Activated gamma-delta T cell (primary cell): ENCODE results near the gene SLC25A12.

Source experiments
- DNase-seq: peaks from one replicate; lab custom pipeline; 2025; lab: John Stamatoyannopoulos, UW

Gene SLC25A12

DNA sequence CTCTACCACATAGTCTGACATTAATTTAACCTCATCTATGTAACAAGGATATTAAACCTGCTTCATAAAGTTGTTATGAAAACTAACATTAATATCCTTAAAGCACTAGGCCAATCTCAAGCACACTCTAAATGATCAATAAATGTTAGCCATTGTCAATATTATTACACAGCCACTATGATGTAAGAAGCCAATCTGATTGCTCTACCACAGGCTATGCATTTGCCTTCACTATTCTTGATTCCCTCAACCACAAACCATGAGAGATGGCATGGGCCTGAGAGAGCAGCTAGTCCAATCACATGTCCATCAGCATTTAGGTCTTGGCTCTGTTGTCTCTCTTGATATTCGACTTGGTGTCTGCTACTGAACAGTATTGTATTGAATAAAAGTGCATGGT is 4.2 kb downstream of the SLC25A12 start:
- DNase-seq, result no peak

DNA sequence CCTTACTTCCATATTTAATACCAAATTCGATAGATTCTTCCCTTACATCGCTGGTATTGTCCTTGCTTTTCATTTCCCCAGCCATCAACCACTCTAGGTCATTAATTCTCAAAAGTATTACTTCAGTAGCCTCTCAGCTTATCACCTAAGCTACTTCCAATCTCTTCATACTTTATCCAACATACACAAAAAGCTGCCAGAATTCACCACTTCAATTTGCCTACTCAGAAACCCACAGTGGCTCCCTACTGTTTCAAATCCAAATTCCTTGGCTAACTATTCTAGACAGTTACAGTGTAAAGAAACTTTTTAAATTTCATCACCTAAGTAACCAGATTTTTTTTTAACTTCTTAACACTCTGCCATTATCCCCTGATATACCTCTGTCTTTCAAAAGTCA is 4.7 kb downstream of the SLC25A12 start:
- no peak for DNase-seq

DNA sequence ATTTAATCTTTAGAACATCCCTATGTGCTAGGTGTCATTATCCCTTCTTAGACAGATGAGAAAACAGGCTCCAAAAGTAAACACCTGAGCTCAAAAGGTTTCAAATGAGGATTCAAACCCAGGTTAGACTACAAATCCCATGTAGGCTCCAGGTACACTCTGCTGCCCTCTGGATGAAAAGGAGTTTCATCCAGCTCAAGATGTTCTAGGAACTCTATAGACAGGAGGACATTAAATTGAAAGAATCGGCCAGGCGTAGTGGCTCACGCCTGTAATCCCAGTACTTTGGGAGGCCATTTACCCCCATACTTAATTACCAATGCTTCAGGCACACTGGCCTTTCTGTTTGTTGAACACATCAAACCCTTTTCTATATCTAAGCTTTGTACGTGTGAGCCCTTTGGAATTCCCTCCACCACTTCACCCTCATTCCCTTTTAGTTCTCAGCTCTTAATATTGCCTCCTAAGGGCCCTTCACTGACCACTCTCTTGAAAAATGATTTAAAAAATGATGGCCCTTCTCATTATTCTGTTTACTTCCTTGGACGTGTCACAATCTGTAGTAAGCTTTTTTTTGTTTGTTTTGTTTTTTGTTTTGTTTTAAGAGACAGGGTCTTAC is 10.7 kb downstream of the SLC25A12 start:
- no peak for DNase-seq

DNA sequence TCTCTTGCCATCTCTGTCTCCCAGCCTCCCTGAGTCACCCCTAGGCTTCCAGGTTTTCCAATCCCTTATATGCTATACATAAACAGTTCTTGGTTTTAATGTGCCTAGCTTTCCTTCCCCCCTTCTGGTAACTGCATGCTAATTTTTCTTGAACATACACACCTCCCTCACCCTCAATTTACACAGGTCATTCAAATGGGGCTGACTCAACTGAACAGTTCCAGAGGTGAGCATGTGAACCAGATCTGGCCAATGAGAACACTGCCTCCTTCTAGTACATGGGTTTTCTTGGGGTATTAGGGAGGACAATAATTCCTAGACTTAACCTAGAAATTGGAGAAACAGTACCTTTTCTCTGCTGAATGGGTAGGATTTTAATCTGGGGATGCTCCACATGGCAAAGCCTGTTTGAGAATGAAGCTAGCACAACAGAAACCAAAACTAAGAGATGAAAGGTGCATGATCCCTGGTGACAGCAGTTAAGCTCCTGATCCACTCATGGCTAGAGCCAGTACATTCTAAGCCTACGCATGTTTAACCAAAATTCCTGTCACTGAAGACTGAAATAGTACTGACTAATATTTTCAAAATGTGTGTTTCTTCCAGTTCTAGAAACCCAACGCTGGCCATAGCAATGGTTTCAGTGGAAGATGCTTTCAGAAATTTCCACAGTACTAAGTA is 11.8 kb downstream of the SLC25A12 start:
- no peak for DNase-seq

DNA sequence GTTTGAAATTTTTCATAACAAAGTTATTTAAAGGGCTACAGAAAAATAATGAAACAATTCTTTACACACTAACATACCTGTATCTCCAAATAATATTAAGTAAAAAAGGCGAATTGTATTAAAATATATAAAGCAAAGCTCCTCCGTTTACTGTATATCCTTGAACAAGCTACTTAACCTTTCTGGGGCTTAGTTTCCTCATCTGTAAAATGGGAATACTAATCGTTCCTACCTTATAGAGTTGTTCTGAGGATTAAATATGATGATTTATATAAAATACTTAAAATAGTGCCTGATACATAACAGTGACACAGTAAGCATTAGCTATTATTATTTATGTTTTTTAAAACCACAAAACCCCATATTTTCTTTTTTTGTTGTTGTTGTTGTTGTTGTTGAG is 13.3 kb downstream of the SLC25A12 start:
- DNase-seq, result no peak

DNA sequence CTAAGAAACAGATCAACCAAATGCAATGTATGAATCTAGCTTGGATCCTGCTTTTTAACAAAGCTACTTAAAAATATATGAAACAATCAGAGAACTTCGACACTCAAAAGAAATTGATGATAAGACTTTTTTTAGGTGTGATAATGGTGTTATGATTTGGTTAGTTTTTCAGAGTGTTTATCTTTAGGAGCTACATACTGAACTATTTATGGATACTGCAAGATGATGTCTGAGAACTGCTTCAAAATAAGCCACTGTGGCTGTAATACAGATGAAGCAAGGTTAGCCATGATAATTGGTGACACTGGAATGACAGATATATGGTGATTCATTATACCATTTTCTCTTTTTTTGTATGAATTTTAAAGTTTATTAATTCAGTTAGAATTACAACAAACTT is 14.2 kb downstream of the SLC25A12 start:
- no peak for DNase-seq

DNA sequence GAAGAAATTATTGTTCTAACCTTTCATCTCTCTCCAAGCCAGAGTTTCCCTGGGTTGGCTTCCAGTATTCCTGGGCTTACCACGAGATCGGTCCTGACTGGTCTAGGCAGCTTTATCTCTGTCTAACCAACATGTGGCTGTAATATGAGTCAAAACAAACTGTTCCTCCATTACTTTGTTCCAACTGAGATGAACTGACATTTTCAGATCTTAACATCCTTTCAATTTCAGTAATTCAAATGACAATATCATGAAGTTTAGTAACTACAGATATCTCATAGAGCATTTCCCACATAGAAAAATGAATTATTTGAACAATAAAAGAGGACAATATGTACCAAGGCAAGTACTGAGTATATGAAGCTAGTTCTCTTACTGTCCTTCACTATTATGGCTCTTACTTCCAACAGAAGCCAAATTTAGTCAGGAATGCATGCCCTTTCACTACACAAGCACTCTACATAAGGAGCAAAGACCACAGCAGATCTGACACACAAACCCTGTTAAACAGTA is 15.5 kb downstream of the SLC25A12 start:
- DNase-seq, result no peak

DNA sequence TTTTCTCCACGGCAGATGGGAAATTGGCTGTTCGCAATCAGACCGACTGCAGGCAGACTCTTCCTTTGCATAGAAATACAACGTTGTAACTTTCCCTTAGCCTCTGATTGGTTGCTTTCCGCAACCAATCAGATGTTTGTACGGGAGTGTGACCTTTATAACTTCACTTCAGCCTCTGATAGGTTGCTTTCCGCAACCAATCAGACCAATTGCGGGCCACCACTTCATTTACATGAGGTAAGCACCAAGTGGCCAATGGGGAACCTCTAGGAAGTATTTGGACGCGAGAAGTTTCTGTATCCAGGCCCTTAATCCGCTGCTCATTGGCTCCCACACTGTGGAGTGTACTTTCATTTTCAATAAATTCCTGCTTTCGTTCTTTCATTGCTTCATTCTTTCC is 19.1 kb downstream of the SLC25A12 start:
- DNase-seq, result no peak

DNA sequence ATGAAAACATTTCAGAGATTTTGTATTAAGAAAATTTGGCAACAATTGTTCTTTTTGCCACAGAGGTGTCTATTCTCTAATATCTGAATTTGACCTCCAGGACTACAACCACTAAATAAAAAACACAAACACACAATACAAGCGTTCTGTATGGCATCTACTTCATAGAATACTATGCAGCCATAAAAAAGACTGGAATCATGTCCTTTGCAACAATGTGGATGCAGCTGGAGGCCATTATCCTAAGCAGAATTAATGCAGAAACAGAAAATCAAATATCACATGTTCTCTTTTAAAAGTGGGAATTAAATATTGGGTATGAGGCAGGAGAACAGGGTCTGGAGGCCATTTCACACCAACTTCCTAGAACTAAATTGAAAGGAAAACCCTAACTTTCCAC is 19.5 kb downstream of the SLC25A12 start:
- DNase-seq, result no peak

DNA sequence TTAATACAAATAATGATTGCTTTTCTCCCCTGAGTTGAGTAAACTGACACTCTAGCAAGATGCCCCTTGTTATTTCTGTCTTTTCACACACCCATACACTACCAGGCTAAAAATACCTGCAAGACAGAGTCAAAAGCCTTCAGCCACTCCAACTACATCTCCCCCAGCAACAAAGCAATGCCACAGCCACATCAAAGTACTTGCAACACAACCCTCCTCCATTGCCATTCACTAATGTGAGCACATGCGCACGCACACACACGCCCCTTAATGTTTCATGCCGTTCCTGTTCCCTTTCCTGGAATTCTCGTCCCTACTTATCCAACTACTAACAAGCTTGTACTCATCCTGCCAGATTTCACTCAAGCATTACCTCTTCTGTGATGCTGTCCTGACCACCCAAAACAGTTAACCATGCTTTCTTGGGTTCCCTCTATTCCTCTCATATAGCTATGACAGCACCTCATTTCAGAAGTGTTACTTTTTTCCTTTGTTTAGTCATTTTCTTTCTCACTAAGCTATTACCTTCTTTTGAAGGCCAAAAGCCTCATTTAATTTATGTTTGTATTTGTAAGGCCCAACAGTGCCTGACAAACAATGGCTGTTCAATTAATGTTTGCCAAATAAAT is 29.6 kb downstream of the SLC25A12 start:
- no peak for DNase-seq

DNA sequence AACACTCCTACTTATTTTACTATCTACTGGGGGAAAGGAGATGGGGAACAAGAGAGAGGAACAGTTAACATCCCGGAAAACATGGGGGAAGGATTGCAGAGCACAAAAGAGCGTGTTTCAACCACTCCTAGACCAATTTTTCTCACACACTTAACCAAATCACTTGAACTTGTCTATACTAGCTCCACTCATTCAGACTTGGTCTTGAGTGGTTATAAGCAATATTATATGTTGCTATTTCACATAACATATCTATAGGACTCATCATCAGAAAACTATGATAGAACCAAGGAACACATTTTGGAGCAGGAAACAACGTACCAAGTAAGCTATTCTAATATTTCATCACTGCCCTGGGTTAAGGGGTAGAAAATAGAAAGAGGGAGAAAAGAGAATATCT is 31.5 kb downstream of the SLC25A12 start:
- no peak for DNase-seq

DNA sequence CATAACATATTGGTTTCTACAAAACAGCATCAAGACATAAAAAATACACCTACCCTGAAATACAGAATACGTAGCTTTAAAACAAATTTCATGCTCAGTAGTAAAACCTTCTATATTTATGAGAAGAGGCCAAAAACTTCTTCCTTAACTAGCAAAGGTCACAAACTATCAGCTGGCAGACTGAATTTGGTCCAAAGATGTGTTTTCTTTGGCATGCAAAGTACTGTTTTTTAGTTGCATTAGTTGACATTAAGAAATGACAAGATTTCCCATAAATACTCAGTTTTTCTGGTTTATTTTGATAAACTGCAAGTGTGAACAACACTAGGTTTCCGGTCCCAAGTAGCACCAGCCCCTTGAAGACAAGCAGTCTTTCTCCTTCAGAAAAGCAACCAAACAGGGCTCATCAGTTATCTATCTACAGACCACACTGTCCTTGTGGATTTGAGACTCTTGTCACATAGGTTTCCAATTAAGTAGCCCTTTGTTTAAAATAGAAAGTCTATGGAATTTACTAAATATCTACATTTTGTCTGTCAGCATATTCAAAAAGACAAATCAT is 35.6 kb downstream of the SLC25A12 start:
- DNase-seq, result no peak

DNA sequence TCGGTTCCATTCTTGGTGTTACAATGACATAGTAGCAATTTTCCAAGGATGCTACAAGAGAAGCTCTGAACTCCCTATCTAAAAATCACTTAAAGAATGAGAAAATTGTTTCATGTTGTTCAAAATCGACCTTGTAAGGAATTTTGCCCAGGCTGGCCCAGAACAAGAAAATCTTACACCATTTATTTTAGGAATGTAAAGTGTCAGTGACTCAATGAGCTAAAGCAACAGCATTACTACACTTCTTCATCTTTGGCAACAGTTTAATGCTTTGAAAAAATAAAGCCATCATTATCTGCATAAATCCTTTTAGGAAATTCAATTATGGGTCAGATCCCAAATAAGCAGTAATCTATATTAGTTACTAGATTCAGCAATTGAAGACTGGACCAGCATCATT is 38.6 kb downstream of the SLC25A12 start:
- DNase-seq, result no peak

DNA sequence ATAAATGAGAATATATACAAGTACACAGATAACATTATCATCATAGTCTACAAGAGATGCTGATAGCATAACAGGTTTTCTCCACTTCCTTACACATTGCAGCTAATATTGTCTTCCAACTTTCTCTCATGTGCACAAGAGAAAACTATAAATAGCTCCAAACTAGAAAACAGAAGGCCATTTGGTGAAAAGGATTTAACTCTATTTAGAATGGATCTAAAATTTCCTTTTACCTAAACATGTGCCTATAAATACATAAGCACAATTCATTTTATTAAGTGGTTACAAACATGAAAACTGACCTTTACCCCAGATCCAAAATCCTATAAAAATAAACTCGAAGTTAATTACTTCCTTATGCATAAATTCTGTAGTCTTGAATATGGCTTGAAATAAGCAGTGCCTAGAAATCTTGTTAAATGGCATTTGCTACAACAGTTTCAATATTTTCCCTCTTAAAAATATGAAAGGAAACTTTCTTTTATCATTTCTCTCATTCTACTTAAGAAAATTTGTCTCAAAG is 41.6 kb downstream of the SLC25A12 start:
- no peak for DNase-seq

DNA sequence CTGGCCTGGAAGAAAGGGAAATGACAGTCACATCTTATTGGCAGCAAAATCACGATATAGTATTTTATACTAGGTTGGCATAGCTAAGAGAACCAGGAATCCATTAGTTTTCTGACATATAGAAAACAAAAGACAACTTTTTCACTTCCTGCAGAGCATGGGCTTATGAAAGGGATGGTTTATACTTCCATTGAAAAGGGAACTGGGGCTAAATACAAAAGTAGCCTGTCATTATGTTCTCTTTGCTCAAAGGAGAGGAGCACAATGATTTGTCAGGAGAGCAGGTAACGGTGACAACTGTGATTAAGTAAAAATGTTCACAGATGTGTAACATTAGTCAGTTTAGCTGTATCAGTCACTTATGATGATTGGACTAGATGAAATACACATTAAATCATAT is 46.4 kb downstream of the SLC25A12 start:
- DNase-seq, result no peak

DNA sequence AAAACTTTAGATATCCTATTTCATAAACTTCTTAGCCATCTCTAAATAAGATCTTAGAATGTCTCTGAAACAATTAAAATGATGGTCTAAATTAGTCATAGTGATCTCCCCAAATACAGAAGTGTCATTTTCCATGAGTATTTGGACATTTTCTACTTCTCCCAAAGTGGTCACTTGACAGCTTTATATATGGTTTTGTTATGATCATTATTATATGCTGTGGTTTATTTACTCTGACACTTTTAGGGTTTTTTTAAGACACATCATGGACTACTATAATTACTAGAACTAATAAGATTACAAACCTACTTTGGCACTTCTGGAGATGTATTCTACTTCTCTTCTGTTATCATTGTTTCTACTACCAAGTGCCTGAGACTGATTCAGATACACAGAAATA is 47.1 kb downstream of the SLC25A12 start:
- DNase-seq, result no peak

DNA sequence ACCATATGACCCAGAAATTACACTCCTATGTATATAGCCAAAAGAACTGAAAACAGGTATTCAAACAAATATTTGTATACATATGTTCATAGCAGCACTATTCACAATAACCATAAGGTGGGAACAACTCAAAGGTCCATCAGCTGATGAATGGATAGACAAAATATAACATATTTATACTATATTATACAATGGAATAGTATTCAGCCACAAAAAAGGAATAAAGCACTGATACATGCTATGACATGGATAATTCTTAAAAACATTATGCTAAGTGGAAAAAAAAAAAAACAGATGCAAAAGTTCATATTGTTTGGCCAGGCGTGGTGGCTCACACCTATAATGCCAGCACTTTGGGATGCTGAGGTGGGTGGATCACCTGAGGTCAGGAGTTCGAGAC is 52.0 kb downstream of the SLC25A12 start:
- no peak for DNase-seq

DNA sequence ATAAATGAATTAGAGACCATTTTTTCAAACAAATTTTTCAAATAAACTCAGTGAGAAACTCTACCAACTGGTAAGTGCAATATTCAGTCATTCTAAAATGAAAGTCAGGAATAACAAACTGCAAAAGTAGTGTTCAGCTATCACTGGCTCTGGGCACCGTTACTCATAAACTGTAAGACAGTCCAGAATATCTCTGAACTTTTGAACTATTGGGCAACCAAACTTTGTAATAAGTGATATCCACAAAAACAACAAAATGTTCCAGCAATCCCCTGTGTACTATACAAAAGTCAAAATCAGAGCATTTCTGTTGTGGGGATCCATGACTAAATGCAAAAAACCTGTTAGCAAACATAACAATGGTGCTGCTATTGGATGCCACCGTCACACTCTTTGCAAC is 56.3 kb downstream of the SLC25A12 start:
- DNase-seq, result no peak

DNA sequence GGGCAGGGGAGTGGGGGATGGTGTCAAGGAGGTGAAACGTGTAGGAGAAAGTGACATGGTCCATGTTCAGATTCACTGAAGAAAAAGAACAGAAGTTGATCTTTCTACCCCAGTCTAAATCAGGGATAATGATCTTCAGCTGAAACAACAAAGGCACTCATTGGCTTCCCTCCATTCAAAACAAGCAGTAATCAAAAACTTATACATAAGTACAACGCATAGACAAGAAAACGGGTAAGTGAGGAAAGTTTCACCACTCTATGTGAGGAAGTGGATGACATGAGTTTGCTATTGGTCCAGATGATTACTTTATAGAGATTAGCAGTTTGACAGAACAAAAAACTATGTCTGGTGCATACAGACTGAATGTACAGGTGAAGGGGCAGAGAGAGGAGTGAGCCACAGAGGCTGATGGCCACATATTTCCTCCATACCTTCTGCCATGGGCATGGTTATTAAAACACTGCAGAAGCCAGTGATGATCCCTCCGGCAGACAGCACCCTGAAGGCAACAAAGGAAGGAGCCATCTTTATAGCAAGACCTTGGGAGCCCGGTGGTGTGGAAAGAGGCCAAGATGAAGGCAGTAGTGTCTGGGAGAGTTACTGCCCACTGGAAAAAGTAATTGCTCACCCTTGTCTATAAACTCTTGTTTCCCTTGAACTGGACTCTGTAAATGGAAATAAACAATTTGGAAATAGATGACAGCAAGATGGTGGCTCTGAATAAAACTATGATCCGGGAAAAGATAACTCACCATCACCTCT is 57.7 kb downstream of the SLC25A12 start:
- DNase-seq, result no peak

DNA sequence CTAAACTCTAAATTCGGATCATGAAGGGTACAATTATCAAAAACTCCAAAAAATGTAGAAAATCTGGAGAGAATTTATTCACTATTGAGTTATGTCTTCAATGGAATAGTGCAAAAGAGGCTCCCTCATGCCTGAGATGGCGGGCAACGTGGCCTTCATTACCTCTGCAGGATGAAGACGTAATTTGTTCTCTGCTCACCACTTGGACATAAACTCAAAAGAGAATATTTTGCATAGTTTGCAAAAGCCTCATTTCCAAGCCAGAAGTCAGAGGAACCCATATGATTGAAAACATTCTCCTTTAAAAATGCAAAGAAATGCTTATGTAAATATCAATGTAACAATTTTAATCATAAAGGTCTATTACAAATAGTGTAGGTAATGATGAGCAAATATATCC is 58.7 kb downstream of the SLC25A12 start:
- DNase-seq, result no peak

DNA sequence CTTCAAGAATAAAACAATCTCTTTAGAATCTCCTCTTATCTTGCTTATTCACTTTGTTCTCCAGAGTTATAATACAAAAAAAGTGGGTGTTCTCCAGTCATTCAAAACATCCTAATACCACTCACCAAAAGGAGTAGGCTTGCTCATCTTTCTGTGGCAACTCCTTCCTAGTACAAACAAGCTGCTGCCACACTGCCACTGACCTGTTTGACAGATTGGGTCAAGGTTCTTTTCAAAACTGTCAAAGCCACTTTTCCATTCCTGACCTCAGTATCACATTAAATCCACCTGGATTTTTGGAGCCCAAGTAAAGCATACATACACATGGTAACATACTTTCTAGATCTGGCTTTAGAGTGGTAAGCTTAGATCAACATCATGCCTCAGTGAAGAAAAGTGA is 59.8 kb downstream of the SLC25A12 start:
- DNase-seq, result no peak

DNA sequence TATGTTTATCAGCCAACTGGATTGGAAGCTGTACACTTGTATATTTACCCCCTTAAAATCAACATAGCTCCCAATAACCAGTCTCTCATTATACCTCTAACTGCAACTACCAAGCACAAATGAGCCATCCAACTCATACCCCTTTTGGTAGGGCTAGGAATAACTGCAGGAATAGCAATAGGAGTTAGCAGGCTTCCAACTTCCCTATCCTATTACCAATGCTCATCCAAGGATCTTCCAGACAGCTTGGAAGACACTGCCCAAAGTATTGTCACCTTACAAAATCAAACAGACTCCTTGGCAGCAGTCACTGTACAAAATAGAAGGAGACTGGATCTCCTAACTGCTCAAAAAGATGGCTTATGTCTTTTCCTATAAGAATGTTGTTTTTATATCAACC is 61.6 kb downstream of the SLC25A12 start:
- no peak for DNase-seq
